Suprapubic skin (tissue), 4 donors: ENCODE data around the gene PWP1. TPM values are rescaled to one million over a fixed set of nuclear protein-coding genes. Genes with fewer than 3 reads are reported as not detected.
A peak's percentile ranks its signal among the peaks of the same experiment; 100 is the strongest.

Experiments used
- DNase-seq, 2 donors: peaks; one replicate each; pipeline ENCODE4 v3.0.0-alpha.2; 2019; ENCODE audit warnings: low spot score in 2 of 2
- H3K27ac ChIP-seq: fragments of 200-600 bp; sonication (generic); one replicate; pipeline ENCODE4 v1.5.1; 2019
- H3K27me3 ChIP-seq: fragments of 200-600 bp; sonication (generic); one replicate; pipeline ENCODE4 v1.5.1; 2019
- H3K36me3 ChIP-seq: fragments of 200-600 bp; sonication (generic); one replicate; pipeline ENCODE4 v1.5.1; 2019
- H3K4me1 ChIP-seq: fragments of 200-600 bp; sonication (generic); one replicate; pipeline ENCODE4 v1.5.1; 2019
- H3K4me3 ChIP-seq: fragments of 200-600 bp; sonication (generic); one replicate; pipeline ENCODE4 v1.5.1; 2019; ENCODE audit warnings: mild to moderate bottlenecking
- H3K9me3 ChIP-seq: fragments of 200-600 bp; sonication (generic); one replicate; pipeline ENCODE4 v1.5.1; 2019
- EP300 ChIP-seq: sonication (generic); formaldehyde crosslinking; IDR thresholded peaks from one replicate; pipeline ENCODE4 v1.6.1; 2017; ENCODE audit warnings: antibody characterized with exemption
- POLR2A ChIP-seq, 2 donors: fragments of 450-650 bp; IDR thresholded peaks; one replicate each; pipeline ENCODE4 v1.6.1; 2017; ENCODE audit warnings: antibody characterized with exemption in 2 of 2, mild to moderate bottlenecking in 2 of 2, moderate library complexity in 2 of 2
- POLR2AphosphoS5 ChIP-seq, 3 donors: sonication (generic); formaldehyde crosslinking; IDR thresholded peaks; one replicate each; pipeline ENCODE4 v1.6.1; 2017; ENCODE audit warnings: antibody characterized with exemption in 3 of 3
- WGBS: methylation state at CpG from one replicate; pipeline ENCODE4 v1.1.5; 2018; 5-methylcytosine and 5-hydroxymethylcytosine counted together
- total RNA-seq, 4 donors: library from RNA; depleted of rRNA; stranded (reverse); fragments of >200 nt; gene quantifications; one replicate each; pipeline ENCODE4 v1.1.0, GENCODE V29; 2016
- TF ChIP-seq, protein P1 (sequence below), 2 donors: fragments of 200-600 bp in 1 of 2; fragments of 450-650 bp in 1 of 2; sonication (generic) in 1 of 2; IDR thresholded peaks; one replicate each; pipeline ENCODE4 v1.5.1; 2016 to 2019; ENCODE audit warnings: antibody characterized with exemption in 2 of 2, mild to moderate bottlenecking in 1 of 2, moderate library complexity in 1 of 2

PWP1 gene
- total RNA-seq = 10 to 100 TPM; 50.7 to 97.7 (median 64.6) TPM

DNA sequence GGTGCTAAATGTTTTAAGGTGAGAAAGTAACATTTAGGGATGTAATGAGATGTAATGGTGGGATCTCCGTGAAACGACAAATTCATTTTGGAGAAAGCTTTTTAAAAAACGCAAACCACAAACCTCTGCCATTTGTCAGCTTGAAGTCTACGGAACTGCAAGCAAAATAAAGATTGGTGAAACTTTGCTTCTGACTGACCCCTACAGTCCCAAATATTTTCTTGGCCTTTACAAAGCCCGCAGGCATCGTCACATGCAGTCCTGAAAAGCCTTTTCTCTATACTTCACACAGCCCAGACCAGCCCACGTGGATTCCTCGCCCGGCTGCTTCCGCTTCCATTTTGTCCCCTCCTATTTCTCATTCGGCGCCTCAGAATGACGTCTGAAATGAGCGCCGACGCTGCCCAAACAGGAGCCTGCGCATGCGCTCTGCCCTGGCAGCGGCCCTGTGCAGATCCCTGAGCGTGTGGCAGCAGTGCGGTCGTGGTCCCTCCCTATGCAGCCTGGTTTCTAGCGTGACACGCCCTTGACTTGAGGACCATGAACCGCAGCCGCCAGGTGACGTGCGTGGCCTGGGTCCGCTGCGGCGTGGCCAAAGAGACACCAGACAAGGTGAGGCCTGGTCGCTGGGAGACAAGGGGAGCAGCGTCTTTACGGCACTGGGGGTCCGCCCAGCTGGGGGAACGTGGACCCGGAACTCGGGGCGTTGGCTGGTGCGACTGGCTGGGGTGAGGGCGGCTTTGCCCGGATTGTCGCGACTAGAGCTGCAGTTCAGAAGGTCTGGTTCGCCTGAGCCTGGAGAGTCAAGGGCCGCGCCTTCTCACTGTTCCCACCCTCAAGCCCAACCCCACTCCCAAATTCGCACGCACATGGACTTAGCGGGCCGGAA lies at the start of gene PWP1:
Gene PWP1, plus strand, starts transcription at position 440 of the 889 bp plus-strand sequence. Its CDS starts 101 bp downstream, at position 541.
- Histone ChIP-seq H3K4me3 (peak within 1 kb of the TSS; percentile 90), H3K27ac (peak within 1 kb of the TSS; percentile 86), H3K27me3 (no peaks in the 10 kb centered on the region), H3K9me3 (no peaks in the 10 kb centered on the region), H3K36me3 (peaks cover 22% of the 10 kb centered on the region), H3K4me1 (peaks cover 21% of the 10 kb centered on the region)
- TF ChIP-seq POLR2A (IDR thresholded peaks at IDR 0.05) (peak in 1 of 2 donors; percentile 36), POLR2AphosphoS5 (IDR thresholded peaks at IDR 0.05) (peak in 2 of 3 donors; percentile 36 to 90), EP300 (no peak)
- TF ChIP-seq, protein P1, sequence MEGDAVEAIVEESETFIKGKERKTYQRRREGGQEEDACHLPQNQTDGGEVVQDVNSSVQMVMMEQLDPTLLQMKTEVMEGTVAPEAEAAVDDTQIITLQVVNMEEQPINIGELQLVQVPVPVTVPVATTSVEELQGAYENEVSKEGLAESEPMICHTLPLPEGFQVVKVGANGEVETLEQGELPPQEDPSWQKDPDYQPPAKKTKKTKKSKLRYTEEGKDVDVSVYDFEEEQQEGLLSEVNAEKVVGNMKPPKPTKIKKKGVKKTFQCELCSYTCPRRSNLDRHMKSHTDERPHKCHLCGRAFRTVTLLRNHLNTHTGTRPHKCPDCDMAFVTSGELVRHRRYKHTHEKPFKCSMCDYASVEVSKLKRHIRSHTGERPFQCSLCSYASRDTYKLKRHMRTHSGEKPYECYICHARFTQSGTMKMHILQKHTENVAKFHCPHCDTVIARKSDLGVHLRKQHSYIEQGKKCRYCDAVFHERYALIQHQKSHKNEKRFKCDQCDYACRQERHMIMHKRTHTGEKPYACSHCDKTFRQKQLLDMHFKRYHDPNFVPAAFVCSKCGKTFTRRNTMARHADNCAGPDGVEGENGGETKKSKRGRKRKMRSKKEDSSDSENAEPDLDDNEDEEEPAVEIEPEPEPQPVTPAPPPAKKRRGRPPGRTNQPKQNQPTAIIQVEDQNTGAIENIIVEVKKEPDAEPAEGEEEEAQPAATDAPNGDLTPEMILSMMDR (IDR thresholded peaks at IDR 0.05) = no peak
- DNase-seq = peak; percentile 93 to 95
- WGBS = under 1% methylated on average over 27 of the region's 51 CpGs

DNA sequence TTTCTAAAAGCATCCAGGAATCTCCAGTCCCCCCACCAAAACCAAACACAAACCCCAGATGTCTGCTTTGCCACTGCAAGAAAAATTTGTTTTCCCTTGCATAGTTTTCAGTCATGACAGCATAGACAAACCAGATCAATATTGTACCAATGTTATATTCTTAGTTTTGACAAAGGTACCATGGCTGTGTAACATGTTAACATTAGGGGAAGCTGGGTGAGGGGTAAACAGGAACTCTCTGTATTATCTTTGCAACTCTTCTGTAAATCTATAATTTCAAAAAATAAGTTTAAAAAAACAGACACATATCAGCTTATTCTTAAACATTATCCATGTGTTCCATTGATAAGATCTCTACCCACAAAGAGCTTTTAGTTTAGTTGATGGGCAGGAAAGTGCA lies 44.4 kb upstream of the PWP1 start:
- TF ChIP-seq POLR2AphosphoS5 (IDR thresholded peaks at IDR 0.05) (no peak), EP300 (no peak), POLR2A (IDR thresholded peaks at IDR 0.05) (no peak)
- TF ChIP-seq, protein P1 (IDR thresholded peaks at IDR 0.05) = no peak
- DNase-seq = no peak
- Histone ChIP-seq H3K4me1 (no peaks in the 10 kb centered on the region), H3K9me3 (no peaks in the 10 kb centered on the region), H3K27ac (no peak overlapping the region), H3K27me3 (no peaks in the 10 kb centered on the region), H3K4me3 (no peak overlapping the region), H3K36me3 (peaks cover 11% of the 10 kb centered on the region)

DNA sequence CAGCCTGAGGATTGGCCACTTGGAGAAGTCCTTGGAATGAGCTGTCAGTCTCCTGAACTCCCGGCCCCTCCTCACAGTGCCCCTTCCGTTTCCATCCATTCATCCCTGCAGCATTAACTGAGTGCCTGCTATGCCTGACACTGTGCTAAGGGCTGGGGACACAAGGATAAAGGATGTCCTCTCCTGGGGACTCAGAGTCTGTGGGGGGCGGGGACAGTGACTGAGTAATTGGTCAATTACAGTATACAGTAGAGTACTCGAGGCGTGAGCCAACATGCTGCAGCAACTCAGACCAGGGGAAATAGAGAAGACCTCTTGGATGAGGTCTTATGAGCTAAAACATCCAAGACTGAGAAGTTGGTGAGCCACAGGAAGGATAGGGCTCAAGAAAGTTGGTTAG lies 43.4 kb upstream of the PWP1 start:
- DNase-seq = no peak
- WGBS = 80% methylated on average over 5 of the region's 5 CpGs
- Histone ChIP-seq H3K27ac (no peak overlapping the region), H3K9me3 (no peaks in the 10 kb centered on the region), H3K36me3 (peaks cover 11% of the 10 kb centered on the region), H3K4me3 (no peak overlapping the region), H3K4me1 (no peaks in the 10 kb centered on the region), H3K27me3 (no peaks in the 10 kb centered on the region)
- TF ChIP-seq POLR2AphosphoS5 (IDR thresholded peaks at IDR 0.05) (no peak), POLR2A (IDR thresholded peaks at IDR 0.05) (no peak), EP300 (no peak)
- TF ChIP-seq, protein P1 (IDR thresholded peaks at IDR 0.05) = no peak

DNA sequence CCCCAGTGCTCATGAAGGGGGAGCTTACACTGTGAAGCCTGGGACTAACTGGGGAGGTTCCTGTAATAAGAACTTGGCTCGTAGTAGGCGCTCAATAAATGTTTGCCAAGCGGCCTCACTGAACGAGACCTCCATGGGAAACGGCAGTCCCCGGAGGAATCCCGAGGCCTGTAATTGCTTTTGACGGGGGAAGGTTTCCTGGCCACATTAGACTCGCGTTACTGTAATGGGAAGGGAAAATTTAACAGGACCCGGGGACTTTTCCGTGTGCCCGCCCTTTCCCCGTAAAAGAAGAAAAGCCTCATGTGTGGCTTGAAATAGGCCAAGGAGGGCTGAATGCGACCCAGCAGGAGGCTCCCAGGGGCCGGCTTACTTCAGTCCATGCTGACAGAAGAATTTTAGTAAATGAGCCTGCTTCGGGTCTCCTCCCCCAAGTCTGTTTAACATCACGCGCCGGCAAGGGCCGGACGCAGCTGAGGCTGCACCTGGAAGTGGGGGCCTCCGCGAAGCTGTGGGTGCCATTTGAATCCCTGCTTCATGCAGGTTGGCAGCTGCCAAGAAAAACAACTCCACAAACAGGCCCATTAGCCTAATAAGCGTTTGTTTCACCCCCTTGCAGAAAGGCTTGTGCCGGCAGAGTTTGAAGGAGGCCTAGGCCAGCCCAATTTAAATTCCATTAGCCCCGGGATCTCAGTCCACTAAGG lies 39.8 kb upstream of the PWP1 start:
- WGBS = 79% methylated on average over 23 of the region's 27 CpGs
- Histone ChIP-seq H3K4me3 (no peak overlapping the region), H3K27ac (no peak overlapping the region), H3K36me3 (peaks cover 3% of the 10 kb centered on the region), H3K27me3 (no peaks in the 10 kb centered on the region), H3K4me1 (no peaks in the 10 kb centered on the region), H3K9me3 (no peaks in the 10 kb centered on the region)
- DNase-seq = no peak
- no peak for TF ChIP-seq EP300
- no peak for TF ChIP-seq POLR2A (IDR thresholded peaks at IDR 0.05)
- TF ChIP-seq POLR2AphosphoS5 (IDR thresholded peaks at IDR 0.05) = no peak
- TF ChIP-seq, protein P1 (IDR thresholded peaks at IDR 0.05) = no peak

DNA sequence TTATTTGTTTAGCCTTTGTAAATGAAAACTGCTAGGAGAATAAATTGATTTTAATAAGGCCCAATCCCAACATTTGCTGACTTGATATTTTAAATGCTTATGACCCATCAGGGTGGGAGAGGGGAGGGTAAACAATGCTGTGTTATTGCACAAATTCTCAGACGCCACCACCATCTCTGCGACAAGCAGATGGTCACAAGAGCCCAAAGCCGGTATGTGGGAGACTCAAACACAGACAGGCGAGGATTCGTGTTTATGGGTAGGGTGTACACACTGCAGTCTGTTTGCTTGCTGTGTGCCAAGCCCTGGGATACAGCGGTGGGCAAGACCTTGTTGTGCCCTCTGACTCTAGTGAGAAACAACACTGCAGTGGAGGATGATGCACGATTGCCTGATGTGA lies 39.2 kb upstream of the PWP1 start:
- no peak for TF ChIP-seq POLR2AphosphoS5 (IDR thresholded peaks at IDR 0.05)
- TF ChIP-seq POLR2A (IDR thresholded peaks at IDR 0.05) = no peak
- TF ChIP-seq, protein P1 (IDR thresholded peaks at IDR 0.05) = no peak
- no peak for TF ChIP-seq EP300
- WGBS = 87% methylated on average over 7 of the region's 7 CpGs
- no peaks in the 10 kb centered on the region for H3K27me3 ChIP-seq
- H3K4me3 ChIP-seq = no peak overlapping the region
- no peak overlapping the region for H3K27ac ChIP-seq
- no peak for DNase-seq
- no peaks in the 10 kb centered on the region for H3K9me3 ChIP-seq
- H3K4me1 ChIP-seq = no peaks in the 10 kb centered on the region
- H3K36me3 ChIP-seq = no peaks in the 10 kb centered on the region
